HFF-Myc (cell line): ENCODE data around the gene CPE.

Experiments
- DNase-seq: peaks from one replicate; pipeline ENCODE4 v3.0.0-alpha.2; 2011; ENCODE audit warnings: low read depth; ENCODE audit errors: extremely low read depth
- H3K4me3 ChIP-seq: replicated peaks from 2 replicates; pipeline ENCODE4 v1.5.1; 2011; ENCODE audit warnings: low read depth, mild to moderate bottlenecking, control low read depth, low read length
- TF ChIP-seq, protein P1 (sequence below): IDR thresholded peaks from 2 replicates; pipeline ENCODE4 v1.5.1; 2012; ENCODE audit warnings: mild to moderate bottlenecking, low read depth, low read length, control low read depth; ENCODE audit errors: missing control alignments

The CPE gene

GRCh38 chr4:165351359-165352130 is 27.3 kb upstream of the CPE start:
- DNase-seq: no peak
- TF ChIP-seq, protein P1, sequence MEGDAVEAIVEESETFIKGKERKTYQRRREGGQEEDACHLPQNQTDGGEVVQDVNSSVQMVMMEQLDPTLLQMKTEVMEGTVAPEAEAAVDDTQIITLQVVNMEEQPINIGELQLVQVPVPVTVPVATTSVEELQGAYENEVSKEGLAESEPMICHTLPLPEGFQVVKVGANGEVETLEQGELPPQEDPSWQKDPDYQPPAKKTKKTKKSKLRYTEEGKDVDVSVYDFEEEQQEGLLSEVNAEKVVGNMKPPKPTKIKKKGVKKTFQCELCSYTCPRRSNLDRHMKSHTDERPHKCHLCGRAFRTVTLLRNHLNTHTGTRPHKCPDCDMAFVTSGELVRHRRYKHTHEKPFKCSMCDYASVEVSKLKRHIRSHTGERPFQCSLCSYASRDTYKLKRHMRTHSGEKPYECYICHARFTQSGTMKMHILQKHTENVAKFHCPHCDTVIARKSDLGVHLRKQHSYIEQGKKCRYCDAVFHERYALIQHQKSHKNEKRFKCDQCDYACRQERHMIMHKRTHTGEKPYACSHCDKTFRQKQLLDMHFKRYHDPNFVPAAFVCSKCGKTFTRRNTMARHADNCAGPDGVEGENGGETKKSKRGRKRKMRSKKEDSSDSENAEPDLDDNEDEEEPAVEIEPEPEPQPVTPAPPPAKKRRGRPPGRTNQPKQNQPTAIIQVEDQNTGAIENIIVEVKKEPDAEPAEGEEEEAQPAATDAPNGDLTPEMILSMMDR: no peak
- H3K4me3 ChIP-seq: no peak overlapping the region

- TF ChIP-seq, protein P1: peak; percentile 52
- no peak for DNase-seq
- H3K4me3 ChIP-seq: no peak overlapping the region
Observed at GRCh38 chr4:165355900-165356300, 22.9 kb upstream of the CPE start.

GRCh38 chr4:165359506-165359905 is 19.3 kb upstream of the CPE start:
- DNase-seq: no peak
- no peak overlapping the region for H3K4me3 ChIP-seq
- TF ChIP-seq, protein P1: no peak

GRCh38 chr4:165360041-165360695 is 18.6 kb upstream of the CPE start:
- peak; percentile 46 for DNase-seq
- no peak overlapping the region for H3K4me3 ChIP-seq
- TF ChIP-seq, protein P1: no peak

GRCh38 chr4:165360985-165361670 is 17.7 kb upstream of the CPE start:
- DNase-seq: no peak
- TF ChIP-seq, protein P1: no peak

GRCh38 chr4:165361810-165362209 is 17.0 kb upstream of the CPE start:
- H3K4me3 ChIP-seq: no peak overlapping the region
- no peak for DNase-seq
- TF ChIP-seq, protein P1: no peak

More at GRCh38 chr4:165360985-165361670, 17.7 kb upstream of the CPE start:
- no peak overlapping the region for H3K4me3 ChIP-seq
